GM18526 (cell line): ENCODE results near the gene SLC17A9.

ENCODE experiments used
- POLR2A ChIP-seq: IDR thresholded peaks from 3 replicates; pipeline ENCODE4 v1.6.1; 2011; ENCODE audit not compliant: insufficient read length; ENCODE audit errors: extremely low read depth

SLC17A9 gene, protein sequence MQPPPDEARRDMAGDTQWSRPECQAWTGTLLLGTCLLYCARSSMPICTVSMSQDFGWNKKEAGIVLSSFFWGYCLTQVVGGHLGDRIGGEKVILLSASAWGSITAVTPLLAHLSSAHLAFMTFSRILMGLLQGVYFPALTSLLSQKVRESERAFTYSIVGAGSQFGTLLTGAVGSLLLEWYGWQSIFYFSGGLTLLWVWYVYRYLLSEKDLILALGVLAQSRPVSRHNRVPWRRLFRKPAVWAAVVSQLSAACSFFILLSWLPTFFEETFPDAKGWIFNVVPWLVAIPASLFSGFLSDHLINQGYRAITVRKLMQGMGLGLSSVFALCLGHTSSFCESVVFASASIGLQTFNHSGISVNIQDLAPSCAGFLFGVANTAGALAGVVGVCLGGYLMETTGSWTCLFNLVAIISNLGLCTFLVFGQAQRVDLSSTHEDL

DNA sequence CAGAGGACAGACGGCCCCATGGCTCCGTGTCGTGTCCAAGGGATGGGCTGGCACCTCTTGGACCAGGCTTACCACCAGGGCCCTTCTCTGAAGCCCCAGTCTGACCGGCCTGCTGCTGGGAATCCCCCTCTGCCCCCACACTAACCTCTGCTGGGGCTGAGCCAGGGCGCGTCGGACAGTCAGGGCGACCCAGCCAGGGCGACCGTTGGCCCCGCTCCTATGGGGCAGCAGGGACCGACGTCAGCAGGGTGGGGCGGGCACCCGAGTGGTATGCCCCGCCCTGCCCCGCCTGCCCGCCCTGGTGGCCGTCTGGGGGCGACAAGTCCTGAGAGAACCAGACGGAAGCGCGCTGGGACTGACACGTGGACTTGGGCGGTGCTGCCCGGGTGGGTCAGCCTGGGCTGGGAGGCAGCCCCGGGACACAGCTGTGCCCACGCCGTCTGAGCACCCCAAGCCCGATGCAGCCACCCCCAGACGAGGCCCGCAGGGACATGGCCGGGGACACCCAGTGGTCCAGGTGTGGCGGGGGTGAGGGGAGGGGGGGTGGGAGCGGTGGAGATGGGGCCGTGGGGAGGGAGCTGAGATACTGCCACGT is at the start of gene SLC17A9:
SLC17A9 (plus strand) TSS at position 337 of the 595 bp plus-strand sequence; CDS start at position 459, 122 bp downstream.
- peak; percentile 75 for TF ChIP-seq POLR2A

GRCh38 chr20:62902926-62903615 is 49.4 kb upstream of the SLC17A9 start:
- TF ChIP-seq POLR2A = no peak

DNA sequence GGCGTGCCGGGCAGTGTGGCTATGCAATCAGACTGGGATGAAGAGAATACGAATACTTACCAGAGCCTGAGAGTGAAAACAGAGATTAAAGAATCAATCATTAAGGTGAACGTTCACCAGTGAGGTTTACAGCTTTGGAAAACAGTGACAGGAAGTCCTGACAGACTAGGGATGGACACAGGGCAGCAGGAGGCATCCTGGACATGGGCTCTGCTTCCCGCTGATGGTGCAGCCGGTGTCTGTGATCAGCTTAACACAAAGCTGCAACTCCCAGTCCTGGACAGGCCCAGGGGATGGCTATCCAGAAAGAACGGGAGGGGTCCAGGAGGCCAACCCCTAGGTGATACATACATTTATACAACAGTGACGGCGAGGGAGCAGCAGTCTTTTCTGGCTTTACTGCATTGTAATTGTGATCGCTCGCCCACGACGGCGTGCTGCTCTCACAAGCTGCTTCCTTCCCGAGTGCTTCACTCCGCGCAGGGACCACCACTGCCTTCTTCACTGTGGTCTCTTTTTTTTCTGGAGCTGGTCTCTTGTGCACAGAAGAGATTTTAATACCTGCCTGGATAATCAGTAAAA is 46.9 kb upstream of the SLC17A9 start:
- TF ChIP-seq POLR2A = no peak

DNA sequence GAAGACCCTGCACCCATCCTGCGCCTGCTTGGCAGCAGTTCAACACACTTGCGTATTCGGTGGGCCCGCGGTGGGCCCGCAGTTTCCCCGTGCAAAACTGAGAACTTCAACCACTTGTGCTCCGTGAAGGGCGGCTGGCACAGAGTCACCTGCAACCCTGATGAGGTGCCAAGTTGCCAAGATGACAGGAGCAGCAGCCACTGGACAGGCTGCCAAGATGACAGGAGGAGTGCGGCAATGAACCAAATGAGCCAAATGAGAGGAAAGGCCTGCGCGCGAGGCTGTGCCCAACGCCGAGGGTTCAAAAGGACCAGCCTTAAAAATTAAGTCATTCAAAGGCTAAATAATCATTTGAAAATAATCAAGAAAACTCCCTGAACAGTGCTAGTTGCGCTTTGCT is 46.3 kb upstream of the SLC17A9 start:
- no peak for TF ChIP-seq POLR2A

DNA sequence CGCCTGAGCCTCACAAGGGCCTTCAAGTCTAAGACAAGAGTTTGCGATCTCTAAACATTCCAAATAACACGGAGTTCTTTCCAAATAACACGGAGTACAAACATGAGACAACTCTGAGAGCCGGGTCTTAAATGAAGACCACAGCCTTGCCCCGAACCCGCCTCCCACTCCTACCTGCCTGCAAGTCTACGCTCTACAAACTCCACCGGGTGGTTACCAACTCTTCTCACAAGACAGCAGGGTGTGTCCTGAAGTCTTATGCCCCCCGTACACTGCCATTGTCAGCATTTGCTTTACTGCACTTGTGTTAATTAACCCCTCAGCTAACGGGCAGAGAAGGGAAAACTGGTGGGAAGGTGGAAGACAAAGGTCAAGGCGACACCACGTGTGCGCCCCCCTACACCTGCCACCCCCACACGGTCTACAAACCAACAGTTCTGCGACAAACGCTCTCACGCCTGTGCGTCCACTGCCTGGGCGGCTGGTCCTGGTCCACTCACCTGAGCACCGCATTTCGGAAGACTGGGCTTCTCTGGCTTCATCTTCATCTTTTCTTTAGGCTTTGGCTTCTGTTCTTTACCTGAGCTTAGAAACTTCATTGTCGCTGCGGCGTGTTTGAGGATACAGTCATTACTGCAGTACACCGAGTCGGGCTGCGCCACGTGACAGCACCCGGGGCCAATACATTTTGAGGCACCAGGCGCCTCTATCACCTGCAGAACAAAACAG is 45.7 kb upstream of the SLC17A9 start:
- TF ChIP-seq POLR2A = no peak

DNA sequence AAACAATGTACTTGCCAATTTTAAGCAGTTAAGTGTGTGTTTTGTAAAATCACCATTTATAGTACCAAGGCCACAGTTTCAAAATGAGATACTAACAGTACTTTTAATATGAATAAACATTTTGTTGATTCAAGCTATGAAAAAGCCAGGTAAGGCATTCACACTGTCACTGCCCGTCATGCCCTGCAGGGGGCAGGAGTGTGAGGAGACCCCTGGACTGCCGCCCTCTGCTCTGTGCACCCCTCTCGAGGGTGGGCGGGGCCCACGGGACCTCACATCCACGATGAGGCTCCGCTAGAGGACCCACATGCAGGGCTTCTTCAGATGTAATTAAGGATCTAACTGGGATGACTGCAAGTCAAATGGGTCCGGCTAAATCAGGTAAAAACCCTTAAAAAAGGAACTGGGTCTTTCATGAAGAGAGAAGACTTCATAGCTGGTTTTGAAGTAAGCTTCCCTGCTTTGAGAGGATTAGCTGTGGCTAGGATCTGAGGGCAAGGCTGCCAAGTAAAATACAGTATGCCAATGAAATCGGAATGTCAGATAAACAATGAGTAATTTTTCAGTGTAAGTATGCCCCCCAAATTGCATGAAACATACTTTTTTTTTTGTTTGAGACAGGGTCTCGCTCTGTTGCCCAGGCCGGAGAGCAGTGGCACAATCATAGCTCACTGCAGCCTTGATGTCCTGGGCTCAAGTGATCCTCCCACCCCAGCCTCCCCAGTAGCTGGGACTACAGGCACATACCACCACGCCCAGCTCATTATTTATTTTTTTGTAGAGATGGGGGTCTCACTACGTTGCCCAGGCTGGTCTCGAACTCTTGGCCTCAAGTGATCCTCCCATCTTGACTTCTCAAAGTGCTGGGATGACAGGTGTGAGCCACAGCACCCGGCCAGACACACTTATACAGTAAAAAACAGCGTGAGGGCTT is 44.9 kb upstream of the SLC17A9 start:
- no peak for TF ChIP-seq POLR2A

- no peak for TF ChIP-seq POLR2A
Measured at GRCh38 chr20:62908971-62909791, 43.3 kb upstream of the SLC17A9 start.

GRCh38 chr20:62910217-62910766 is 42.2 kb upstream of the SLC17A9 start:
- no peak for TF ChIP-seq POLR2A

DNA sequence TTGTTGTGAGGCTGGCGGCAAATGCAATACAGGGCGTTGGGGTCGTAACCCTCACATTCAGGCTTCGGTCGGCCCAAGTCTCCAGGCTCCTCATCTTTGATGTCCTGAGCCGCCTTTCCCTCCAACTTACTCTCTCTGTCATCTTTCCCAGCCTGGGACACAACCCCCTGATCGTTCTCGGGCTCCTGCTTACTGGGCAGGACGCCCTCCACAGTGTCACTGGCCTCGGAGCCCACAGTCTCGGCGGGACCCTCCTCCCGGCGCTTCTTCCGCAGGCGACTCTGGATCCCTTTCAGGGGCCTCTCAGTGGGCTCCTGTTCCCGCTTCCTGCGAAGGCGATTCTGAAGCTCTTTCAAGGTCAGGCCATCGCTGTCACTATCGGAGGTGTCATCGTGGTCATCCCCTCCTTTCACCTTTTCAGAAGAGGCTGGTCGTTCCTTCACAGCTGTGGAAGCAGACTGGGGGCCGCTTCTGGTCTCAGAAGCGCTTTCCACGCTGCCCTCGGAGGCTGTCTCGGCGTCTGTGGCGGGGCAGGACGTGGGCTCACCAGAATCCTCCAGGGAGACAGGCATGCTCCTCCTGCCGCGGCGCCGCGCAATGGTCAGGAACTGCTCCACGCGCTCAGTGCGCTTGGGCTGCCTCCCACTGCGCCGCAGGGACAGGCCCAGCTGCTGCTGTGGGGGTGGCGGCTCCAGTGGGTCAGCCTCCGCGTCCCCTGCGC is 41.6 kb upstream of the SLC17A9 start:
- no peak for TF ChIP-seq POLR2A

- TF ChIP-seq POLR2A = no peak
Measured at GRCh38 chr20:62911701-62912280, 40.7 kb upstream of the SLC17A9 start.

GRCh38 chr20:62913043-62913630 is 39.4 kb upstream of the SLC17A9 start:
- TF ChIP-seq POLR2A = no peak
